ENCODE measurements around the gene MTFR1L. TPM values are rescaled to one million over a fixed set of nuclear protein-coding genes. Genes with fewer than 3 reads are reported as not detected.

Gene MTFR1L
- total RNA-seq, 1 donor from 2014 or later = 20.9 TPM

DNA sequence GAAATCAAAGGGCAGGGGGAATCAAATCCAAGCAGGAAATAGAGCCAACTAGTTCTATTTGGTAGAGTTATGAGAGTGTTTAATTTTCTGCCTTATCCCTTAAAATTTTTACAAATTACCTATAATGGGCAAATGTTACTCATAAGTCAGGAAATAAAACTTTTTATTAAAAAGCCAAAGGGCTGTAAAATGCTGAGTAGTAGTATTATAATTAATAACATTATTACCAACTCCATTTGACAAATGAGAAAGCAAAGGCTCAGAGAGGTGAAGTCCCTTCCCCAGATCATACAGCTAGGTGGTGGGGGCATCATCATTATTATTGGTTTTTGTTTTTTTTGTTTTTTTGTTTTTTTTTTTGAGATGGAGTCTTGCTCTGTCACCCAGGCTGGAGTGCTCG, 16.4 kb upstream of the MTFR1L start:
- Histone ChIP-seq H3K27me3 (no peaks in the 10 kb centered on the region), H3K27ac (peak overlapping the region in 1 of 2 donors; percentile 92), H3K4me3 (no peak overlapping the region), H3K36me3 (peaks cover 7 to 14% of the 10 kb centered on the region in 2 donors), H3K9me3 (no peaks in the 10 kb centered on the region), H3K4me1 (peaks cover 15 to 44% of the 10 kb centered on the region in 2 donors)
- TF ChIP-seq, protein P1, sequence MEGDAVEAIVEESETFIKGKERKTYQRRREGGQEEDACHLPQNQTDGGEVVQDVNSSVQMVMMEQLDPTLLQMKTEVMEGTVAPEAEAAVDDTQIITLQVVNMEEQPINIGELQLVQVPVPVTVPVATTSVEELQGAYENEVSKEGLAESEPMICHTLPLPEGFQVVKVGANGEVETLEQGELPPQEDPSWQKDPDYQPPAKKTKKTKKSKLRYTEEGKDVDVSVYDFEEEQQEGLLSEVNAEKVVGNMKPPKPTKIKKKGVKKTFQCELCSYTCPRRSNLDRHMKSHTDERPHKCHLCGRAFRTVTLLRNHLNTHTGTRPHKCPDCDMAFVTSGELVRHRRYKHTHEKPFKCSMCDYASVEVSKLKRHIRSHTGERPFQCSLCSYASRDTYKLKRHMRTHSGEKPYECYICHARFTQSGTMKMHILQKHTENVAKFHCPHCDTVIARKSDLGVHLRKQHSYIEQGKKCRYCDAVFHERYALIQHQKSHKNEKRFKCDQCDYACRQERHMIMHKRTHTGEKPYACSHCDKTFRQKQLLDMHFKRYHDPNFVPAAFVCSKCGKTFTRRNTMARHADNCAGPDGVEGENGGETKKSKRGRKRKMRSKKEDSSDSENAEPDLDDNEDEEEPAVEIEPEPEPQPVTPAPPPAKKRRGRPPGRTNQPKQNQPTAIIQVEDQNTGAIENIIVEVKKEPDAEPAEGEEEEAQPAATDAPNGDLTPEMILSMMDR (IDR thresholded peaks at IDR 0.05) = no peak
- intact Hi-C loops (cut with DNase I) = no loop called here
- DNase-seq (ENCODE audit: low spot score in 2 of 2) = no peak

- H3K4me1 ChIP-seq = peaks cover 15 to 41% of the 10 kb centered on the region in 2 donors
- intact Hi-C loops (cut with DNase I) = no loop called here
- H3K4me3 ChIP-seq = no peak overlapping the region
Observed at GRCh38 chr1:25804244-25804963, 15.3 kb upstream of the MTFR1L start.

DNA sequence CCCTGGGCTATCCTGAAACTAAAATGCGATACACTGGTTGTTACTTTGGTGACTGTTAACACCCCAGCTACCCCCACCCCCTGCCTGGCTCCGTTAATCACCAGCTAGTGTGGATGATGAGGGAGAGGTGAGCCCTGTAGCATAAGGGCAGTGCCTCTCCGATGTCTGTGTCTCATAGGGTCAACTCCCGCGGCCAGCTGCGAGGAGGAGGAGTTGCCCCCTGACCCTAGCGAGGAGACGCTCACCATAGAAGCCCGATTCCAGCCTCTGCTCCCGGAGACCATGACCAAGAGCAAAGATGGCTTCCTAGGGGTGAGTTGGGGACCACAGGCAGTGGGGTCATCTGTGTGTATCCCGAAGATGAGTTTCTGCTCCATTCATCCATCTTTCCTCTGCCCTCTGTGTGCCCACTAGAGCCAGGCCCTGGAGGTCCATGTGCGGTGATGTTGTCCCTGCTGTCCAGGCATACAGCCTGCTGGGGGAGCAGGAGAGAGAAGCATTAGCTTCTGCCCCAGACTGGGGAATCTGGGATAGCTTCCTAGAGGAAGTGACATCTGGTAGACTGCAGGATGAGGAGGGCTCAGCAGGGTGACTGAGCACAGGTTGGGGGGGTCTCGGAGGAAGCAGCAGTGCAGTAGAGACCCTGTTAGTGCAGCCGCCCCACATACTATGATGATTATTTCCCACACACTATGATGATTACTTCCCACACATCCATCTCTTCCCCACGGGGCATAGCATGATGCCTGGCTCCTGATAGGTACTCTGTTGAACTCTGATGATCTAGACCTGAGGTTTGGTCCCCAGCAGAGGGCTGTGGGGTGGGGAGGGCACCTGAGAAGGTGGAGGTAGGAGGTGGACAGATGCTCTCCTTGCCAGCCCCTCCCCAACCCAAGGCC, 14.5 kb upstream of the MTFR1L start:
- Histone ChIP-seq H3K4me1 (peaks cover 15 to 38% of the 10 kb centered on the region in 2 donors), H3K36me3 (peaks cover 25 to 33% of the 10 kb centered on the region in 2 donors), H3K27ac (peak overlapping the region; percentile 73 to 92), H3K9me3 (no peaks in the 10 kb centered on the region), H3K27me3 (no peaks in the 10 kb centered on the region), H3K4me3 (no peak overlapping the region)
- intact Hi-C loops (cut with DNase I) = loop anchor here (5.0 kb wide), 1 partner anchor 263 kb away; the partner anchor contains the start of gene LDLRAP1
- TF ChIP-seq, protein P1 (IDR thresholded peaks at IDR 0.05) = no peak
- DNase-seq (ENCODE audit: low spot score in 2 of 2) = no peak

More at GRCh38 chr1:25804244-25804963, 15.3 kb upstream of the MTFR1L start:
- H3K27me3 ChIP-seq = no peaks in the 10 kb centered on the region
- H3K36me3 ChIP-seq = peaks cover 17 to 25% of the 10 kb centered on the region in 2 donors
- no peak for DNase-seq (ENCODE audit: low spot score in 2 of 2)
- H3K9me3 ChIP-seq = no peaks in the 10 kb centered on the region
- peak overlapping the region; percentile 73 to 92 for H3K27ac ChIP-seq
- TF ChIP-seq, protein P1 (IDR thresholded peaks at IDR 0.05) = no peak

DNA sequence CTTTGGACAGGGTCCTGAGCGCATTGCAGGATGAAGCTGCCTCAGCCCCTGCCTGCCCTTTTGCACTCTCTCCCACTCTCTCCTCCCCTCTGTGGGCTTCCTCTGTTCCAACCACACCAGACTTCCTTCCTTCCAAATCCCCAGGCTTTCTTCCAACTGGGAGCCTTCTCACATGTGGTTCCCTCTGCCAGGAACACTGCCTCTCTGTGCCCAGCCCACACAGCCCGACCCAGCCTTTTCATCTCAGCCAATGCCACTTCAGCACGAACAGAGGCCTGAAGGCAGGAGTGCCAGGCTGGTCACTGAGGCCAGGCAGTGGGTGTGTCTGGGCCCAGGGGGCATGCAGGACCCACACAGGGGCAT, 13.9 kb upstream of the MTFR1L start:
- TF ChIP-seq, protein P1 (IDR thresholded peaks at IDR 0.05) = no peak
- Histone ChIP-seq H3K4me1 (peaks cover 15 to 40% of the 10 kb centered on the region in 2 donors), H3K36me3 (peaks cover 26 to 37% of the 10 kb centered on the region in 2 donors), H3K9me3 (no peaks in the 10 kb centered on the region), H3K4me3 (peak overlapping the region in 1 of 2 donors; percentile 21), H3K27me3 (no peaks in the 10 kb centered on the region), H3K27ac (peak overlapping the region; percentile 73 to 92)
- peak; percentile 60 to 84 for DNase-seq (ENCODE audit: low spot score in 2 of 2)
- intact Hi-C loops (cut with DNase I) = loop anchor here (5.0 kb wide), 1 partner anchor 264 kb away; the partner anchor contains the start of gene LDLRAP1

DNA sequence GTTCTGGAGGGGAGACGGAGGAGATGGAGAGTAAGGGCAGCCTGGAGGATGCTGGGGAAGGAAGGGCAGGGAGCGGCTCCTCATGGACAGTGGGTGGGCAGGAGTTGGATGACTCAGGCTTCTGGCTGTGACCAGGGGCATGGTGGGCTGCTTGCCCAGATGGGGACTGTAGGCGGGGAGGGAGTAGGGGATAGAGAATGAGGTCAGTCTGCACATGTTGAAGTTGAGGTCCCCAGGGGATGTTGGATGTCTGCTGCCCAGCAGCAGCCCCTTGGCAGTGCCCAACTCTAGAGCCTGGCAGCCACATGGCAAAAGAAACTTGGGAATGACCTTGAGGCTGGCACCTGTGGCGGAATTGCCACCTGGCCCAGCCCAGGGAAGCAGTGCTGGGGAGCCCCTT, 13.3 kb upstream of the MTFR1L start:
- peak; percentile 44 to 84 for DNase-seq (ENCODE audit: low spot score in 2 of 2)
- Histone ChIP-seq H3K27me3 (no peaks in the 10 kb centered on the region), H3K9me3 (no peaks in the 10 kb centered on the region), H3K27ac (peak overlapping the region; percentile 73 to 92), H3K4me3 (no peak overlapping the region), H3K36me3 (peaks cover 28 to 39% of the 10 kb centered on the region in 2 donors), H3K4me1 (peaks cover 15 to 38% of the 10 kb centered on the region in 2 donors)
- intact Hi-C loops (cut with DNase I) = loop anchor here (5.0 kb wide), 1 partner anchor 264 kb away; the partner anchor contains the start of gene LDLRAP1
- TF ChIP-seq, protein P1 (IDR thresholded peaks at IDR 0.05) = no peak

Measured in ascending aorta (tissue), 2 donors.